GM23248 (cell line): ENCODE measurements around the gene NAALADL1.

ENCODE experiments used
- EZH2 ChIP-seq: fragments of 200-600 bp; sonication (generic); IDR thresholded peaks from 2 replicates; pipeline ENCODE4 v1.6.1; 2018; ENCODE audit warnings: antibody characterized with exemption, mild to moderate bottlenecking; ENCODE audit not compliant: insufficient read depth, poor library complexity, severe bottlenecking
- EZH2phosphoT487 ChIP-seq: fragments of 200-600 bp; sonication (generic); IDR thresholded peaks from 2 replicates; pipeline ENCODE4 v1.6.1; 2018; ENCODE audit warnings: antibody characterized with exemption, moderate library complexity, mild to moderate bottlenecking, low read depth; ENCODE audit not compliant: insufficient read depth

- TF ChIP-seq EZH2phosphoT487 (no peak), EZH2 (no peak)
Measured at GRCh38 chr11:65063532-65063931, 5.2 kb upstream of the NAALADL1 start.
